Natural killer cell (primary cell): ENCODE measurements around the gene PLPP3. TPM values are rescaled to one million over a fixed set of nuclear protein-coding genes. Genes with fewer than 3 reads are reported as not detected.

Source experiments
- ATAC-seq, 3 donors: fragments of 150-1000 bp in 2 of 3; fragments of 200-7000 bp in 1 of 3; cut with Tn5 transposase; 1 replicate in 1 of 3; 2 replicates in 2 of 3; pipeline ENCODE4 v1.10.0; 2021; ENCODE audit warnings: mild to moderate bottlenecking in 2 of 3, moderate library complexity in 2 of 3
- DNase-seq, 2 donors: peaks; one replicate each; pipeline versions ENCODE4 v3.0.0 to v3.0.0-alpha.2; 2013 to 2021; ENCODE audit warnings: mixed read lengths in 1 of 2
- H3K27ac ChIP-seq: one replicate; pipeline ENCODE4 v1.5.1; 2013; ENCODE audit warnings: mild to moderate bottlenecking, low read length
- H3K27me3 ChIP-seq: one replicate; pipeline ENCODE4 v1.6.1; 2013; ENCODE audit warnings: low read length; ENCODE audit not compliant: control insufficient read depth, insufficient read depth
- H3K36me3 ChIP-seq: one replicate; pipeline ENCODE4 v1.6.1; 2013; ENCODE audit warnings: low read length; ENCODE audit not compliant: control insufficient read depth, insufficient read depth
- H3K4me1 ChIP-seq: one replicate; pipeline ENCODE4 v1.6.1; 2013; ENCODE audit warnings: low read length; ENCODE audit not compliant: control insufficient read depth, insufficient read depth
- H3K4me3 ChIP-seq: one replicate; pipeline ENCODE4 v1.5.1; 2013; ENCODE audit warnings: low read length
- H3K9me3 ChIP-seq: one replicate; pipeline ENCODE4 v1.6.1; 2013; ENCODE audit warnings: low read length; ENCODE audit not compliant: control insufficient read depth, insufficient read depth
- H3K27ac Mint-ChIP-seq, 2 donors: one replicate each; pipeline ENCODE4 v1.8.0; 2022; ENCODE audit warnings: mild to moderate bottlenecking in 2 of 2, mixed read lengths in 2 of 2, moderate library complexity in 1 of 2
- H3K27me3 Mint-ChIP-seq, 2 donors: one replicate each; pipeline ENCODE4 v1.8.0; 2022; ENCODE audit warnings: low read depth in 2 of 2, mixed read lengths in 2 of 2
- H3K36me3 Mint-ChIP-seq: one replicate; pipeline ENCODE4 v1.8.0; 2022; ENCODE audit warnings: mixed read lengths
- H3K4me1 Mint-ChIP-seq, 2 donors: one replicate each; pipeline ENCODE4 v1.8.0; 2022; ENCODE audit warnings: mixed read lengths in 2 of 2
- H3K4me3 Mint-ChIP-seq: one replicate; pipeline ENCODE4 v1.8.0; 2022; ENCODE audit warnings: mild to moderate bottlenecking, moderate library complexity, mixed read lengths
- H3K9me3 Mint-ChIP-seq, 2 donors: one replicate each; pipeline ENCODE4 v1.8.0; 2022; ENCODE audit warnings: mixed read lengths in 2 of 2
- WGBS: methylation state at CpG from one replicate; pipeline ENCODE4 v1.1.7; 2013; ENCODE audit warnings: missing lambda C conversion rate; ENCODE audit not compliant: insufficient coverage; 5-methylcytosine and 5-hydroxymethylcytosine counted together
- intact Hi-C: fragments of 100-400 bp; cut with micrococcal nuclease; formaldehyde crosslinking; loops from one replicate; pipeline ENCODE4 v1.14.2; 2022
- total RNA-seq, 4 donors: library from RNA; stranded (reverse); fragments of 120-200 nt in 1 of 4; gene quantifications; one replicate each; pipeline versions ENCODE4 v1.2.3 to v1.2.4, GENCODE V29; 2013 to 2022
- TF ChIP-seq, protein P1 (sequence below): fragments of 200-600 bp; IDR thresholded peaks from one replicate; pipeline ENCODE4 v1.8.0; 2022; ENCODE audit warnings: antibody characterized with exemption

Gene PLPP3
- total RNA-seq, 3 donors from 2014 or later (not counting 1 experiment from before 2014, with no cell fraction given), result 0.11 to 0.50 TPM; not detected in 1

DNA sequence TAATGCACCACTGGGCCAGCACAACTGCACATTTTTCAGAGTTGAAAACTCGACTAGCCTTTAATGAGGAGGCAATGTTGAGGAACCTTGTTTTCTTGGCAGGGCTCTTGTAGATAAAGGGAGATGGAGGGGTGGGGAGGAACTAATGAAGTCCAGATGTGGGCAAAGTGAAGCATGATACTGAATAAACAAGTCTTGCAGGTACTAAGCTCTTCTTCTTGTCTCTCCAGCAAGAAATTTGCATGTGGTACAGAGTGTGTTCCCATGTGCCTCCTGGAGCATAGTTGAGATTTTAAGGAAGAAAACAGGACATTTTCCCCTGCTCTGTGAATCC, 47.0 kb downstream of the PLPP3 start:
- intact Hi-C loops, result no loop called here
- DNase-seq, result no peak
- Histone ChIP-seq H3K36me3 (no peaks in the 10 kb centered on the region), H3K27ac (no peak overlapping the region), H3K27me3 (no peaks in the 10 kb centered on the region), H3K4me3 (no peak overlapping the region), H3K4me1 (no peaks in the 10 kb centered on the region), H3K9me3 (no peaks in the 10 kb centered on the region)
- Mint-ChIP-seq H3K4me1 (no peaks in the 10 kb centered on the region), H3K9me3 (no peaks in the 10 kb centered on the region), H3K4me3 (no peak overlapping the region), H3K27ac (no peak overlapping the region), H3K27me3 (peaks cover 3 to 6% of the 10 kb centered on the region in 2 donors), H3K36me3 (no peaks in the 10 kb centered on the region)
- no peak for ATAC-seq
- TF ChIP-seq, protein P1, sequence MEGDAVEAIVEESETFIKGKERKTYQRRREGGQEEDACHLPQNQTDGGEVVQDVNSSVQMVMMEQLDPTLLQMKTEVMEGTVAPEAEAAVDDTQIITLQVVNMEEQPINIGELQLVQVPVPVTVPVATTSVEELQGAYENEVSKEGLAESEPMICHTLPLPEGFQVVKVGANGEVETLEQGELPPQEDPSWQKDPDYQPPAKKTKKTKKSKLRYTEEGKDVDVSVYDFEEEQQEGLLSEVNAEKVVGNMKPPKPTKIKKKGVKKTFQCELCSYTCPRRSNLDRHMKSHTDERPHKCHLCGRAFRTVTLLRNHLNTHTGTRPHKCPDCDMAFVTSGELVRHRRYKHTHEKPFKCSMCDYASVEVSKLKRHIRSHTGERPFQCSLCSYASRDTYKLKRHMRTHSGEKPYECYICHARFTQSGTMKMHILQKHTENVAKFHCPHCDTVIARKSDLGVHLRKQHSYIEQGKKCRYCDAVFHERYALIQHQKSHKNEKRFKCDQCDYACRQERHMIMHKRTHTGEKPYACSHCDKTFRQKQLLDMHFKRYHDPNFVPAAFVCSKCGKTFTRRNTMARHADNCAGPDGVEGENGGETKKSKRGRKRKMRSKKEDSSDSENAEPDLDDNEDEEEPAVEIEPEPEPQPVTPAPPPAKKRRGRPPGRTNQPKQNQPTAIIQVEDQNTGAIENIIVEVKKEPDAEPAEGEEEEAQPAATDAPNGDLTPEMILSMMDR, result no peak
- 42% methylated on average over 1 of the region's 1 CpG for WGBS

DNA sequence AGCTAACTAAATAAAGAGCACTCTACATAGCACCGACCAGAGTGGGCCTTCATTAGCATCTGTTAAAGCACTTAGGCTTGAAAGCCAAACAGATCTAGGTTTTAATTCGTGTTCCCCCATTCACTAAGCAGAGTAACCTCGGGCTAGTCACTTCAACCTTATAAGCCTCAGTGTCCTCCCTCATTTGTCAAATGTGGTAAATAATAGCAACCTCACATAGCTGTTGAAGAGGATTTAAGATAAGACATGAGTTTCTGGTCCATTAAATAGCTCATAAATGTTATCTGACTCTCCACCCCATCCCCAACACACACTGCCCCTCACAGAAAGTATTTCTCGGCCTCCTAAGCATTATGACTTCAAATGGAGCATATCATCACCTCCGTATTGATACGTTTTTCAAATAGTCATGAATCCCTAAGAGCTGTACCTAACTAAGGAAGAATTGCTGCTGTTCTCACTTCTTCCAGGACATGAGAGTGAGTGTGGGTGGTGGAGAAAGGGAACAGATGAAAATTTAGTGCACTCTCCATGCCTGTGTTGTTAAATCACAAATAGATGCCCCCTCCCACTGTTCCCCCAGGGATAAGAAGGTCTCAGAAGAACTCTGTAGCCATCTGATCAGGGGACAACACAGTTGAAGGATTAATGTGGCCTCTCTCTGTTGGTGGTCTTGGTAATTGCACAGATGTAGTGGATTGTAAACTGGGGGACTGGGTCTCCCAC, 47.6 kb downstream of the PLPP3 start:
- Histone ChIP-seq H3K36me3 (no peaks in the 10 kb centered on the region), H3K4me1 (no peaks in the 10 kb centered on the region), H3K4me3 (no peak overlapping the region), H3K27ac (no peak overlapping the region), H3K27me3 (no peaks in the 10 kb centered on the region), H3K9me3 (no peaks in the 10 kb centered on the region)
- ATAC-seq (no peak), DNase-seq (no peak)
- no peak overlapping the region for H3K27ac Mint-ChIP-seq
- TF ChIP-seq, protein P1, result no peak
- H3K4me1 Mint-ChIP-seq, result no peaks in the 10 kb centered on the region
- H3K27me3 Mint-ChIP-seq, result peaks cover under 1 to 3% of the 10 kb centered on the region in 2 donors
- H3K9me3 Mint-ChIP-seq, result no peaks in the 10 kb centered on the region
- no peaks in the 10 kb centered on the region for H3K36me3 Mint-ChIP-seq
- intact Hi-C loops, result no loop called here
- no peak overlapping the region for H3K4me3 Mint-ChIP-seq
- 90% methylated on average over 5 of the region's 6 CpGs for WGBS

DNA sequence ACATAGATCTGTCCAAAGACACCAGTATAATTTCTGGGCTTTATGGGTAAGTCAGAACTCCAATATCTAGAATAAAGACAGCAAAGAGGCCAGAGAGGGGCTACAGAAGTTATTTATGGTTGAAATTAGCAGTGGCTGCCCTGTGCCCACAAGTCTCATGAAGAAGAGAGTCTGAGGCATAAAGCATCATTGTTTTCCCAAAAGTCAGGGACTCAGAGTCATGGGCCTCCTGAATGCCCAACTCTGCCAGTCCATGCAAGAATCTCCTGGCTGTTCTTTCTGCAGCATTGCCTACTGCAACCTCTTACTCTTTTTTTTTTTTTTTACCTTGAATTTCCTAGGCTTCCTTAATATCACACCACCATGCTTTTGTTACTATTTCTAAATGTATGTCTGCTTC, 49.6 kb downstream of the PLPP3 start:
- Mint-ChIP-seq H3K4me3 (no peak overlapping the region), H3K9me3 (no peaks in the 10 kb centered on the region), H3K27ac (no peak overlapping the region), H3K27me3 (no peaks in the 10 kb centered on the region), H3K36me3 (no peaks in the 10 kb centered on the region), H3K4me1 (peaks cover 8 to 10% of the 10 kb centered on the region in 2 donors)
- ATAC-seq, result no peak
- peaks cover 15% of the 10 kb centered on the region for H3K4me1 ChIP-seq
- DNase-seq, result no peak
- no peak overlapping the region for H3K27ac ChIP-seq
- H3K27me3 ChIP-seq, result no peaks in the 10 kb centered on the region
- no peaks in the 10 kb centered on the region for H3K9me3 ChIP-seq
- TF ChIP-seq, protein P1, result no peak
- no peaks in the 10 kb centered on the region for H3K36me3 ChIP-seq
- no peak overlapping the region for H3K4me3 ChIP-seq
- intact Hi-C loops, result no loop called here
